Astrocyte of the cerebellum (primary cell): ENCODE data around the gene ADCYAP1R1.

ENCODE experiments used
- DNase-seq: peaks from one replicate; pipeline ENCODE4 v3.0.0-alpha.2; 2011; ENCODE audit warnings: low read depth
- H3K4me3 ChIP-seq: 2 replicates; pipeline ENCODE4 v1.5.1; 2011; ENCODE audit warnings: mild to moderate bottlenecking, low read depth, low read length, moderate library complexity
- CTCF ChIP-seq: IDR thresholded peaks from 2 replicates; pipeline ENCODE4 v1.5.1; 2012; ENCODE audit warnings: low read length, low read depth, moderate library complexity, mild to moderate bottlenecking; ENCODE audit errors: missing control alignments
- in situ Hi-C: cut with HindIII; loops from 2 replicates; pipeline ENCODE4 v1.10.0; 2017; ENCODE audit warnings: low sequenced_read_pairs

ADCYAP1R1 gene

GRCh38 chr7:31014826-31015225, 37.3 kb upstream of the ADCYAP1R1 start:
- DNase-seq: no peak
- H3K4me3 ChIP-seq: no peak overlapping the region
- TF ChIP-seq CTCF: no peak
- in situ Hi-C loops: no loop called here

DNA sequence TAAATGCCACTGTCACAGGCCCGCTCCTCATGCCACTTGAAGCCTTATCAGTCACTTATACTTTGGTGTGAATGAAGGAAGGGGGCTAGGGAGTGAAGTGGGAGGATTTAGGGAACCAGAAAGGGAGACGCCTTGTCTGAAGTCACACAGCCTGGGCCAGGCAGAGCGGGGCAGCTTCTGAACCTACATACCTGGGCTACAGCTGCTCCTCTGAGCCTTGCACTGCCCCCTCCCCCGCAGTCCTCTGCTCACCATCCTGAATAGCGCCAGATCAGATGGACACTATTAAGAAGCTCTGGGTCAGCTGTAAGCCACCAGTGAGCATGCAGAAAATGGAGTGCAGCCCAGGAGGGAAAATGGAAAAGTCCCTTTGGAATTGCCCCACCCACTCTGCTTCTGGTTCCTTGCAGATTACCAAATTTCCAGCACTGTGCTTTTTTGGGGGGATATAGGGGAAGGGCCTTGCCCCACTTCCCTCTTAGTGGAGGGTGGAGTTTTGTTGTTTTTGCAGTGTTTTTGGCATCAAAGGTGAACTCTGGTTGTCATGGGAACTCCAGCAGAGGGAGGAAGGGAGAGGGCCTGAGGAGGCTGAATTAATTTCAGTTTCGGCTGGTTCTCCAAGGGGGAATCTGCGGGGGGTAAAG, 35.0 kb upstream of the ADCYAP1R1 start:
- DNase-seq: no peak
- in situ Hi-C loops: no loop called here
- TF ChIP-seq CTCF: no peak
- no peak overlapping the region for H3K4me3 ChIP-seq

DNA sequence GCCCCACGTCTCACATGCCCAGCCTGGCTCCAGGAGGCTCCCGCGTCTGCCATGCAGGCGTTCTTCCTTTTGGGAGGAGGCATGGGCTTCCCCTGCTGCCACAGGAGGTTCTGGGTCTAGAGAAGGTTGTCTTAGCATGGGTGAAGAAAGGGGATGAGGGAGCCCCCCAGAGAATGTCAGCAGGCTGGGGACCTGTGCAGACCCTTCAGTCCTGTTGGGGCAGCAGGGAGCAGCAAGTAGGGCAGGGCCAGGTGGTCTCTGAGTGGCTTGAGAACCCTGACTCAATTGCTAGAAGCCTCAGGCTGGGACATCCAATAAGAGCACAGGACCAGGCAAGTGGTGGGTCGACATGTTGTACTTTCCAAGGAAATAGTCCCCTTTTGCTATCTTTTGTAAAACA, 34.4 kb upstream of the ADCYAP1R1 start:
- no peak overlapping the region for H3K4me3 ChIP-seq
- TF ChIP-seq CTCF: no peak
- in situ Hi-C loops: no loop called here
- no peak for DNase-seq

DNA sequence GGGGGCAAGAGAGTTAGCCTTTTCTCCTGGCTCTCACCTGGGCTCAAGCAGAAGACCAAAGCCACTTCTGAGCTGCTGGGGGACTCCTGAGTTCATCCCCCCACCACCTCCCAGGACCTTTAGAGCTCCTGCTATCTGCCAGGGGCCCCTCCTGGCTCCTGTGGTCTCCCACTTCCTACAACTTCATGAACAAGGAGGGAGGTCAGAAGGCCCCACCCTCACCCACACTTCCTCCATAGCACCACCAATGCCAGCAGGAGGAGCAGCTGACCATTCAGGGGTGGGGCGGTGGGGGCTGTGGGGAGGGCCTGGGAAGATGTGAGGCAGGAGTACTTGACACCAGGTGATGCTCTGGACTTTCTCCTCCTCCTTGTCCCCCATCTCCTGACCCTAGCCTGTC, 32.6 kb upstream of the ADCYAP1R1 start:
- no peak overlapping the region for H3K4me3 ChIP-seq
- TF ChIP-seq CTCF: no peak
- DNase-seq: no peak
- in situ Hi-C loops: no loop called here

- TF ChIP-seq CTCF: no peak
- DNase-seq: no peak
- in situ Hi-C loops: no loop called here
- H3K4me3 ChIP-seq: no peak overlapping the region
These were observed 31.9 kb upstream of the ADCYAP1R1 start for GRCh38 chr7:31020161-31020560.

DNA sequence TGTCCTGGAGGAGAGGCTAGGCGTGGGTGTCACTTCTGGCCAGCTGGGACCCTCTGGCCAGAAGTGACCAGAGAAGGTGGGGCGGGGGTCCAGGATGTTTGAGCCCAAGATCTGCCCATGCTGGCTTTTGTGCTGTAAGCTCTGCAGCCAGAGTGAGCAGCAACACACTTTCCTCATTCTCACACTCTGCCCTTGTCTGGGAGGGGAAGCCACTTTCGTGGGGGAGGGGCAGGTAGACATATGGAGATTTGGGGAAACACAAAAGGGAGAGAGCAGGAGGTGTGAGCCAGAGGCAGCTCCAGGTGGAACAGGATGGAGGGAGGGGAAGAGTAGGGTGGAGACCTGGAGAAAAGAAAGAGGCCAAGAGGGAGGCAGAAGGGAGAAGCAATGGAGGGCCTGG, 31.5 kb upstream of the ADCYAP1R1 start:
- no peak for TF ChIP-seq CTCF
- no peak overlapping the region for H3K4me3 ChIP-seq
- in situ Hi-C loops: no loop called here
- DNase-seq: no peak
